ENCODE measurements around the gene APOBEC3A.
A peak's percentile ranks its signal among the peaks of the same experiment; 100 is the strongest.

Gene APOBEC3A

DNA sequence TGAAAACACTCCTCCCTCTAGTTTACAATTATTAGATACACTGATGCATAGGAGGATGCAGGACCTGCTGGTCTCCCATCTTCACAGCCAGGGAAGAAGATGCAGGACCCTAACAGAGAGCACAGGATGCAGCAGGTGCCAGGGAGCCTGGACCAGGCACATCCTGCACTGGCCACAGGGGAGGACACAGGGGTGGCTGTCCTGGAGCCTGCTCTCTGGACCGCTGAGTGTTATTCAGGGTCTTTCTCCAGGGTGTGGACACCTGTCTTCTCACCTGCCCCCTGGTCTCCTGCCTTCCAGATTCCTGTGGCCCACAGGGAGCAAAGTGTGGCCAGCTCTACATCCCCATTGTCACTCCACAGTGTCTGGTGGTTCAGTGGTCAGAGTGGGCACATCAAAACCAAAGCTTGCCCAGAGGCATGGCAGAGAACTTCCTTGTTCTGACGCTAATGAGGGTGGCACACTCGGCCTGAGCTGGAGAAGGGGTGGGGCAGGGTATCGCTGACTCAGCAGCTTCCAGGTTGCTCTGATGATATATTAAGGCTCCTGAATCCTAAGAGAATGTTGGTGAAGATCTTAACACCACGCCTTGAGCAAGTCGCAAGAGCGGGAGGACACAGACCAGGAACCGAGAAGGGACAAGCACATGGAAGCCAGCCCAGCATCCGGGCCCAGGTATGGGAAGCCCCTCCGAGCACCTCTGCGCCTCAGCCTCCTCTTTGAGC is at the start of gene APOBEC3A:
TSS of gene APOBEC3A (plus strand) at position 564 of the 725 bp plus-strand sequence. CDS start at position 647, 83 bp downstream.
- DNase-seq (ENCODE audit: low read depth in 2 of 2), result no peak

DNA sequence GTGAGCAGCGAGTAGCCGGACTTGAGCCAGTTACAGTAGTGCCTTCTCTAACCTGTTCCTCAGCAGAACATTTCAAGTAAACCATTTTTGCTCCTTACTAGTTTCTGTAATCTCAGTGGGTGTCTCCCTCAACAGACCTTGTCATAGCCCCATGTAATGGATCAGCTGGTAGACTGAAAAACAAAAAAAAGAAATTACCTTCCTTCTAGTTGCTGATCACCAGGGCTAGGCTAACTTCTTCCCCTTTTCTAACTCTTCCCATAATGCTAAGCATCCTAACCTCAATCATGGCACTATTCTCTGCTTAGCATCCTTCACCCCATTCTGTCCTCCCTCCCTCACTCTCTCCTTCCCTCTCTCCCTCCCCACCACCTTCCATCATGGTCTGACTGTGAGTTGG is 49.6 kb upstream of the APOBEC3A start:
- no peak for DNase-seq (ENCODE audit: low read depth in 2 of 2)

DNA sequence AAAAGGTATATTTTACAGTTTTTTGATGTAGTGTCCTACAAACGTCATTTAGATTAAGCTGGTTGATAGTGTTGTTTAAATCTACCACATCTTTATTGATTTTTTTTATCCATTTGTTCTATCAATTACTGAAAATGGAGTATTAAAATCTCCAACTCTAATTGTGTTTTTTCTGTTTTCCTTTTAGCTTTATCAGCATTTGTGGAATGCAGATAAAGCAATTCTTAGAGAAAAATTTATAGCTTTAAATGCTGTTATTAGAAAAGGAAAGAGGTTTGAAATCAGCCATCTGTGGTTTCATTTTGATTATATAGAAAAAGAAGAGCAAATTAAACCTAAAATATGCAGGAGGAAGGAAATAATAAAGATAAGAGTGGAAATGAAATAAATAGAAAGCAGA is 46.0 kb upstream of the APOBEC3A start:
- no peak for DNase-seq (ENCODE audit: low read depth in 2 of 2)

DNA sequence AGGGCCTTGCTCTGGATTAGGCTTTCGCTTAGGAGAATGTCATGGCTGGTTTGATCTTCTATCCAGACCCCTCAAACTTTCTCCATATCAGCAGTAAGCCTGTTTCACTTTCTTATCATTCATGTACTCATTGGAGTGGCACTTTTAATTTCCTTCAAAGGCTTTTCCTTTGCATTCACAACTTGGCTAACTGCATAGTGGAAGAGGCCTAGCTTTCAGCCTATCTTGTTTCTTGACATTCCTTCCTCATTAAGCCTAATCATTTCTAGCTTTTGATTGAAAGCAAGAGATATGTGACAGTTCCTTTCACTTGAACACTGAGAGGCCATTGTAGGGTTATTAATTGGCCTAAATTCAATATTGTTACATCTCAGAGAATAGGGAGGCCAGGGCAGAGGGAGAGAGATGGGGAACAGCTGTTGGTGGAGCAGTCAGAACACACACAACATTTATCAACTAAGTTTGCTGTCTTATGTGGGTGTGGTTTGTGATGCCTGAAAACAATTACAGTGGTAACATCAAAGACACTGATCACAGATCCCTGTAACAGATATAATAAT is 37.7 kb upstream of the APOBEC3A start:
- DNase-seq (ENCODE audit: low read depth in 2 of 2), result no peak

DNA sequence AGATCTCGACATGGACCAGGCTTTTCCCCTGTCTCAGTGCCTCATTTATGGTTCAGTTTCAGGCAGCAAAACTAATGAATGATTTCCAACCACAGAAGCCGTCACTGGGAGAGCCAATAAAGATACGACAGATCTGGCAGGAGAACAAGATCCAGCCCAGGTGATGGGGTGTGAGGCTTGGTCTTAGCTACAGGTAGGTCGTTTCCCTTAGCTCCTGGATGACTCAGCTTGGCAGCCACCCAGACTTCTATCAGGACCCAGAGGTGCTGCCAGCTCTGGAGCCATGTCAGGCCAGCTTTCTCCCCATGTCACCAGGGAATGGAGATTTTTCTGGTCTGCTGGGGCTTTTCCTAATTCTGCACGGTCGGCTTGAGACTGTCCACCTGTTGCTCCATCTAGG is 36.3 kb upstream of the APOBEC3A start:
- no peak for DNase-seq (ENCODE audit: low read depth in 2 of 2)

DNA sequence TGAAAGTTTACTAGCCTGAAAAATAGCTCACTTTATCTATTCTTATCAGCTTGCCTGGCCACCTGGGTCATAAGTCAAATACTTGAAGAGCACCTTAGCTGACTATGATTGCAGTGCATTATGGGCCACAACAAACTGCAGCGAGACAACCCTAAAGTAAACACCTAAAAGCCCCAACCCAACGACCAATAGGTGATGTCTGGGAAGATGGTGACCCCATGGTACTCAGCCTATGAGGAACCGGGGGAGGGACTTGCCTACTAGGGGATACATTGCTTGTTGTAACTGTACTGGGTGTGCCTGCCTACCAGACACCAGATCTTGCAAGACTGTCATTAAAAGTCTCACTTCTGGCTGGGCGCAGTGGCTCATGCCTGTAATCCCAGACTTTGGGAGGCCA is 35.6 kb upstream of the APOBEC3A start:
- no peak for DNase-seq (ENCODE audit: low read depth in 2 of 2)

DNA sequence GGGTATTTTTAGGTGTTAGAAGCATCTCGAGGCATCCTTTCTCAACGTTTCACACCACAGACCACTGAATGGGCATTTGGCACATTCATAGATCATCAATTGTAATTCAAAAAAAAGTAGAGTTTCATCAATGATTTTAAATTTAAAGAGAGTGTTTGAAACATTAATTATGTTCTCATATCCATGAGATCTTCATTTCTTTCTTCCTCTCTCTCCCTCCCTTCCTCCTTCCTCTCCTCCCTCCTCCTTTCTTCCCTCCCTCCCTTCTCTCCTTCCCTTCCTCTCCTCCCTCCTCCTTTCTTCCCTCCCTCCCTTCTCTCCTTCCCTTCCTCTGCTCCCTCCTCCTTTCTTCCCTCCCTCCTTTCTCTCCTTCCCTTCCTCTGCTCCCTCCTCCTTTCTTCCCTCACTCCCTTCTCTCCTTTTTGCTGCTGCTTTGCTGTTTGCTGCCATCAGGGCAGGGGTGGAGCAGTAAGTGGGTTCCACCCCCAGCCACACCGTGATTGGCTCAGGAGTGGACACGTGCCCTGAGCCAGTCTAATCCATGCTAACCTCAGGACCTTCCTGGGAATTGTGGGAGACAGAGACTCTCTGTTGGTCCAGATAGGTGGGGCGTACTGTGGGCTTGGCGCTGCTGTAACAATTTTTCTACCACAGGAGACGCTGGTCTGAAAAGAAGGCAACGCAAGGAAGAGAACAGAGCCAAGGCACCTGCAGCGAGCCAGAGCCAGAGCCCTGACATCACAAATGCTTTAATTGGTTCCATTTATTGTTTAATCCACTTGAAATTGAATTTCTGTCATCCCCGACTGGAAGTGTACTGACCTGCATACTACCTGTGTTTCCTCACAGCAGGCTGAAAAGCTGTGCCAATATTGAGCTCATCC is 33.7 kb upstream of the APOBEC3A start:
- DNase-seq (ENCODE audit: low read depth in 2 of 2), result no peak

DNA sequence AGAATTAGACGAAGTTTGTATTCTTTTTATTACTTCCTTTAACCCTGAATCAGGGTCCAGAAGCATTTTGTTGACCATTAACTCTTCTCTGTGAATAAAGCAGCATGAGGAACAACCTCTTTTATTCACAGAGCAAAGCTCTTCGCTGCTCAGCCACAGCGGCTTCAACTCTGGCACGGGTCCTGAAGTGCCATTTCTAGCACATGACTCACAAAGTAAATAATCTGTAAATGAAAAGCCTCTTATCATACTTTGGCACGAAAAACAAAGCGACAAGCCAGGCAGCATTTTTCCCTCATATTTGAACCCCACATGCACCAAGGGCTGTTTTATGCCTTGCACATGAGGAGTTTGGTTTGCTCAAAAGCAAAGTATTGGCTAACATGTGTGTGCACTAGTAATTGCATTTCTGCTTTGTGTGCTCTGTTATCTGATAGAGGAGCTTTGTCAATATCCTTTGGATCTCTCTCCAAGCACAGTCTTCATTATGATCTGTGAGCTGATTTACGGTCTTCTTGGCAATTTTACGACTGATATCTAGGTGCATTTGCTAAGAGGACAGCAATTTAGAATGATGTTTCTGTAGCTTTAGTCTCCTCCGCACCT is 33.0 kb upstream of the APOBEC3A start:
- no peak for DNase-seq (ENCODE audit: low read depth in 2 of 2)

DNA sequence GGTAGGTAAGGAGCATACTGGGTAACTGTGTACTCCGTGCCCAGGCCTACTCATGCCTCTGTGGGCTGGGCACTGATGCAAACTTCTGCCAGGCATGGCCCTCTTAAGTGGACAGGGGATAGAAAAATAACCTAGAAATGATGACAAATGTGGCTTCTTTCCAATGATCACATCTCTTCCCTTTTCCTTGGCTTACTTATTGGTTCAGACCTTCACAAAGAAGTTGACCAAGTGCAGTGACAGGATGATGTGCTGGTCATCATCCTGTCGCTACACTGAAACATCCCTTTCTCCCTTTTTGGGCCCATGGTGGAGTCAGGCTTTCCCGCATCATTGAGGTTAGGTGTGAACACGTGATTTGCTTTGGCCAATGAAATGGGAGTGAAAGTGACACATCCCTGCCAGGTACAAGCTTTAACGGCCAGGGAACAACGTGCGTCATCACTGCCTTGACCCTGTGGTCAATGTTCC is 31.8 kb upstream of the APOBEC3A start:
- DNase-seq (ENCODE audit: low read depth in 2 of 2), result no peak

DNA sequence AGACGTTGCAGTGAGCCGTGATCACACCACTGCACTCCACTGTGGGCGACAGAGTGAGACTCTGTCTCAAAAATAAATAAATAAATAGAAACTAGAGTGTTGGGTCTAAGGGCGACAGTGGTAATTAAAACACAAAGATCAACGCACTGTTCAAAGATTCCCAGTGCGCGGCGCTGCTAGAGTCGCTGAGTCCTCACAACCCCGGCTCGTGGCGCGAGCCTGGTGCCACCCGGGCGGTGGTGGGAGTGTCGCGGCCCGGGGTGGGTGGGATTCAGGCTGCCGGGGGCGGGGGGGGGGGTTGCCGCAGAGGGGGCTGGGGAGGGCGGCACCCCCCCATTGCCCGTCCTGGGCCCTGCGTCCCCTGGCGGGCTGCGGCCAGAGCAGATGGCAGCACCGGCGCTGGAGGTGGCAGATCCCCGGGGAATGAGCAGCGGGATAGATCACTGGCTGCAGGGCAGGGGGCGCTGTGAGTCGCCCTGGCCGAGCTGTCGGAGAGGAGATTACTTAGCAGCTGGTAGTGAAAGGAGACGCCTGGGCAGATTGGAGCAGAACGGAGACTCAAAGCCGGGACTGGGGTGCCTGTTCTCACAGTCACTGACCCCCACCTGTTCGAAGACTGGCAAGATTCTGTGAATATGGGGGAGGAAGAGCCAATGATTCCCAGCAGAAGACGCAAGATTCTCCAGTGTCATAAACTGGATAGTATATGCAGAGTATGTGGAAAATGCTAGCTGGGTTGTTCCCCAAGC is 30.2 kb upstream of the APOBEC3A start:
- DNase-seq (ENCODE audit: low read depth in 2 of 2), result peak; percentile 30 to 42

DNA sequence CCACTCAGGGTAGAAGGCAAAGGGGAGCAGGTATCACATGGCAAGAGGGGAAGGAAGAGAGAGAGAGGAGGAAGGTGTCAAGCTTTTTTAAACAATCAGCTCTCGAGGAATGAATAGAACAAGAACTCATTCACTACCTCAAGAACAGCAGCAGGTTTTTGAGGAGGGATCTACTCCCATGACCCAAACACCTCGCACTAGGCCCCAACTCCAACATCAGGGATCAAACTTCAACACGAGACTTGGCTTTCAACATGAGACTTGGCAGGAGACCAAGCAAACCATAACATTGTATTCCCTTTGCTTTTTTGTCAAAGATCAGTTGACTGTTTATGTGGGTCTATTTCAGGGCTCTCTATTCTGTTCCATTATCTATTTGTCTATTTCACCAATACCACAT is 26.9 kb upstream of the APOBEC3A start:
- no peak for DNase-seq (ENCODE audit: low read depth in 2 of 2)

DNA sequence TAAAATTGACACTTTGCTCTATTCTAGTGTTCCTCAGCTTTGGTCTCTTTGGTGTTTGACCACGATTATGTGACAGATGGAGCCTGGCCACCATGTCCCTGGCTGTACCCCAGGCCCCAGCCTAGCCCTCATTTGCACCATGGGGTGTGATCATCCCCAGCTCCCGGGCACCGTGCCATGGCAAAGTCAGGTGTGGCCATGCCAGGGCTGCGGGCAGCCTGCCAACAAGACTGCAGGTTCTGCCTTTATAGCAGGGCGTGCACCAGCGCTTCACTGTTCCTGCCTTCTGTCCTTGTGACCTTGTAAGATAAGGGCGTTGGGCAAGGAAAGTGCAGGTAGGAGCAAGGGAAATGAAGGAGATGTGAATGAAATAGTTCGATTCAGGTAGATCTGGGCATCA is 22.4 kb upstream of the APOBEC3A start:
- DNase-seq (ENCODE audit: low read depth in 2 of 2), result no peak

DNA sequence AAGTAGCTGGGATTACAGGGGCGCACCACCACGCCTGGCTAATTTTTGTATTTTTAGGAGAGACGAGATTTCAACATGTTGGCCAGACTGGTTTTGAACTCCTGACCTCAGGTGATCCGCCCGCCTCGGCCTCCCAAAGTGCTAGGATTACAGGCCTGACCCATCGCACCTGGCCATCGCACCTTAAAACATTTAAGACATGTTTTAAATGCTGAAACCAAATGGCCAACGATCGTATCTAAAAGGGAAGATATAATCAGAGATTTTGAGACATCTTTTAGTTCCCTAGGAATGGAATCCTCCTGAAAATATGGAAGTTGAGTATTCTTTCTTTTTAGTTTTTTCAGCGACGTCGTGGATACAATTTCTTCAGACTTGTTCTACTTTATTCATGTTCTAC is 21.8 kb upstream of the APOBEC3A start:
- no peak for DNase-seq (ENCODE audit: low read depth in 2 of 2)

DNA sequence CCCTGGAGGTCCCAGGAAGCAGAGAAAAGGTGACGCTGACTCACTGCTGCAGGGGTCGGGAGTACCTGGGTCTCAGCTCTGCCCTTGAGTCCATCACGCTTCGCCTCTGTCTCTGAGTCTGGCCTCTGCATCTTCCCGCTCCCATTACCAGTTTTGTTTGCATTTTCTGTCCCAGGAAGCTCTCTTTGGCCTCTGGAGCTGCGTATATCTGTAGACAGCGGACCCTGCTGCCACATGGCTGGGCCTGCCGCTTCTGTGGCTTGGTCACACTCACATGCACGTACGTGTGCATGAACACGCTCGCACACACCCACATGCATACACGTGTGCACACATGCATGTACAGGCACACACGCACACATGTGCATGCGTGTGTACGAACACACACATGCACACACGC is 20.8 kb upstream of the APOBEC3A start:
- no peak for DNase-seq (ENCODE audit: low read depth in 2 of 2)

DNA sequence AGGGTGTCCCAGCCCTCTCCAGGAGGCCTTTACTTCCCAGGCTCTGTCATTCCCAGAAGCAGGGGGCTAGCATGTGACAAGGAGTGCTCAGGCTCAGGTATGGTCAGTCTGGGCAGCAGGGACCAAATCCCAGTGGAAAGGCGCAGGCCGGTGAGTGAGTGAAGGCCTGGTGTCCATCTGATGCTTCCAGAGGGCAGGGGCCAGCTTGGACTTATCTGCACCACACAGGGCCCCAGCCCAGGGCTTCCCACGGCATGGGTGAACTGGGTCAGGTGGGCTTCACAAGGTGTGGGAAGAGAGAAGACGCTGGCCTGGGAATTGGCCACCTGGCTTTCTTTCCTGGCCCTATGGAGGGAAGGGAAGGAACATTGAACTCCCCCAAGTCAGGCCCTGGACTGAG is 20.4 kb upstream of the APOBEC3A start:
- no peak for DNase-seq (ENCODE audit: low read depth in 2 of 2)

DNA sequence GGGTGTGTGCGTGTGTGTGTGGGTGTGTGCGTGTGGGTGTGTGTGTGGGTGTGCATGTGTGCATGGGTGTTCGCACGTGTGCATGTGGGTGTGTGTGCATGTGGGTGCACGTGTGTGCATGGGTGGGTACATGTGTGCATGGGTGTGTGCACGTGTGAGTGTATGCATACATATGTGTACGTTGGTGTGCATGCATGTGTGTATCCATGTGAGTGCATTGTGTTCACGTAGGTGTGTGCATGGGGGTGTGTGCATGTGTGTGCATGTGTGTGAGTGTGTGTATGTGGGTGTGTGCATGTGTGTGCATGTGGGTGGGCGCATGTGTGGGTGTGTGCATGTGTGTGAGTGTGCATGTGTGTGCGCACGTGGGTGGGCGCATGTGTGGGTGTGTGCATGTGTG is 19.9 kb upstream of the APOBEC3A start:
- DNase-seq (ENCODE audit: low read depth in 2 of 2), result no peak

DNA sequence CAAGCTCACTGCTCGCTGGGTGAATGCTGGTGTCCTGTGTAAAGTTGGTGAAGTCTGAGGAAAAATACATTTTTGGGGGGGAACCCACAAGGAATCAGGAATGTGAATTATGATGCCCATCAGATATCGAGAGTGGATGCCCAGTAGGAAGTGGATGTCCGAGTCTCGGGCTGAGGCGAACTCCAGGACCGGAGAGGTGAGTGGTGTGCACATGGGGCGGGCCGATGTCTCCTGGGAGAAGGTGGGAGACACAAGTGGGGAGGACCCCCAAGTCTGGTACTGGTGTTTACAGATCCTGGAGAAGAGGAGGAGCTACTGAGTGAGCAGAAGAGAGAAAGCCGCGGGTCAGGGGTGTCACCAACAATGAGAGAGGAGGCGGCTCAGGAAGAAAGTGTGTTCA is 19.2 kb upstream of the APOBEC3A start:
- DNase-seq (ENCODE audit: low read depth in 2 of 2), result no peak

DNA sequence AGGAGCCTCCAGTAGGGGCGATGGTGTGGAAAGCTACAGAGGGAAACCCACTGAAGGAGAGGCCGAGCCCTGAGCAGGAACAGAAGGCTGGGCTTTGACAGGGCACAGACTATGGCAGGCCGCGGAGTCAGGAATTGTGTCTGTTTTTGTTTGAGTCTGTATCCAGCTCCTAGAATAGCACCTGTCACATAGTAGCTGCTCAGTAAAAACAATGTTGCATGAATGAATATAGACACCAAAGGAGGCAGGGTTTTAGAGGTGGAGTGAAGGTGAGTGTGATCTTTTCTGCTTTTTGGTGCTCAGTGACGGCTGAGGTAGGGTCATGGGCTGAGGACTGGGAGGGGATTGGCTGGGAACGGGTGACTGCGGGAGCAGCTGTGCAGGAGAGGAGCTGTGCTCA is 18.5 kb upstream of the APOBEC3A start:
- DNase-seq (ENCODE audit: low read depth in 2 of 2), result no peak

DNA sequence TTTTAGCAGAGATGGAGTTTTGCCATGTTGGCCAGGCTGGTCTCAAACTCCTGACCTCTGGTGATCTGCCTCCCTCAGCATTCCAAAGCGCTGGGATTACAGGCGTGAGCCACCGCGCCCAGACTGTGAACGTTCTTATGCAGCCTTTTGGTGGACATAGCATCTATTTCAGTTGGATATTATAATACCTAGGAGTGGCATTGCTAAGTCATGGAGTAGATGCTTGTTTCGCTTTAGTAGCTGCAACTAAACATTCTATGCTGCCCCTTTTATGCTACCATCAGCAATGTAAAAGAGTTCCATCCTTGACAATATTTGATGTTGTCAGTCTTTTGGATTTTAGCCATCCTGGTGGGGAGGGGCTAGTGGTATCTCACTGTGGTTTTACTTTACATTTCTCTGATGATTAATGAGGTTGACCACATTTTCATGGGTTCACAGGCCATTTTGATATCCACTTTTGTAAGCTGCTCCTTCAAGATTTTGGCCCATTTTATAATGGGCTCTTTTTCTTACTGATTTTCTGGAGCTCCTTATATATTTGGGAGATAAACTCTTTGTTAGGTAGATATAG is 16.5 kb upstream of the APOBEC3A start:
- DNase-seq (ENCODE audit: low read depth in 2 of 2), result no peak

DNA sequence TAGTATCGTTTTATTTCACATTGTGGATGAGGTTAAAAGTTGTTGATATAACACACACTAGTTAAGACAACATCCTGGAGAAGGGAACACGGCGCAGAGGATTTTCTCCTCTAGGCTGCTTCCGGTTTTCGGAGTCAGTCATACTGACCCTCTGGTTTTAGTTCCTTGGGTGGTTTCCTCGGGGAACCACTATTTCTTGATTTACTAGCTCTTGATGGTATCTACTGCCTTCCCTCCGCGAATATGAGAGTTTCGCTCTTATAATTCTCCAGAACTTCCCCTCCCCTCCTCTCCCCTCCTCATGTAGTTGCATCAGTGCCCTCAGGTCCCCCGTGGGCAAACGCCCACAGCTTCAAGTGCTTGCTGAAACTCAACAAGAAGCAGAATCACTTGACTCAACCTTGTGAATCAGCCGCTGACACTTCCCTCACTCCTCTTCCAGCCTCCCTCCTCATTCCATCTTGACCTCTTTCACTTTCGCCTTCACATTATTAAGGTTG is 15.9 kb upstream of the APOBEC3A start:
- peak; percentile 56 to 66 for DNase-seq (ENCODE audit: low read depth in 2 of 2)

DNA sequence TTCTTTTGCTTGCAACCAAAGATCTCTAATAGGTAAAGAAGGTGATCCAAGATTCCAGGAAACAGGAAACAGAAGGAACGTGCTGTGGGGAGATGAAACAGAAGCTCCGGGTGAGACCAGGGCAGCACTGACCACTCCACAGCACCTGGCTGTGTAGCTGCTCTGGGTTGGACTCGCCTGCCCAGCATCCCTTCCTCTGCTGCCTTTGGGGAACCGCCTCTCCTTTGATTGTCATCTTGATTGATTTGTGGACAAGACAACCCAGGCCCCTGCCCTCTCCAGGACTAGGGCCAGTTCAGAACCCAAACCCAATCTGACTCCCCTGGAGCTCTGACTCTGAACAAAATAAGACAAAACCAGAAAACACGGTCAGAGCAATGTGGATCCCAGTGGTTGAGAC is 14.7 kb upstream of the APOBEC3A start:
- no peak for DNase-seq (ENCODE audit: low read depth in 2 of 2)

Measured in activated CD4-positive, alpha-beta T cell treated with anti-CD3 and anti-CD28 coated beads for 24 hours (primary cell).